Adrenal gland (tissue), 12 donors: Measurements from ENCODE around the gene AMDHD2. TPM values are rescaled to one million over a fixed set of nuclear protein-coding genes. Genes with fewer than 3 reads are reported as not detected.

Source experiments
- DNase-seq, 7 donors: peaks; one replicate each; pipeline ENCODE4 v3.0.0-alpha.2; 2019 to 2020
- H3K27ac ChIP-seq, 5 donors: fragments of 200-600 bp; sonication (generic) in 4 of 5; 1 replicate in 3 of 5; 2 replicates in 2 of 5; pipeline versions ENCODE4 v1.5.1 to v1.8.0; 2016 to 2020; ENCODE audit warnings: mild to moderate bottlenecking in 1 of 5
- H3K27me3 ChIP-seq: fragments of 200-600 bp; 2 replicates; pipeline ENCODE4 v1.8.0; 2021
- H3K36me3 ChIP-seq, 2 donors: fragments of 200-600 bp; replicated peaks in 1 of 2; 1 replicate in 1 of 2; 2 replicates in 1 of 2; pipeline versions ENCODE4 v1.5.1 to v1.8.0; 2018 to 2022
- H3K4me1 ChIP-seq, 2 donors: fragments of 200-600 bp; replicated peaks in 1 of 2; 1 replicate in 1 of 2; 2 replicates in 1 of 2; pipeline versions ENCODE4 v1.5.1 to v1.8.0; 2018 to 2021
- H3K4me3 ChIP-seq, 4 donors: fragments of 200-600 bp; sonication (generic) in 3 of 4; one replicate each; pipeline ENCODE4 v1.5.1; 2016 to 2018
- H3K9me3 ChIP-seq, 3 donors: fragments of 200-600 bp; sonication (generic) in 1 of 3; replicated peaks in 1 of 3; 1 replicate in 2 of 3; 2 replicates in 1 of 3; pipeline versions ENCODE4 v1.5.1 to v1.8.0; 2016 to 2021
- POLR2A ChIP-seq, 2 donors: fragments of 450-650 bp; IDR thresholded peaks; one replicate each; pipeline ENCODE4 v1.6.1; 2017; ENCODE audit warnings: antibody characterized with exemption in 2 of 2, mild to moderate bottlenecking in 2 of 2, moderate library complexity in 1 of 2
- WGBS, 4 donors: extraction: QIAGEN DNeasy Blood & Tissue Kit in 2 of 4; methylation state at CpG; one replicate each; pipeline versions ENCODE4 v1.1.5 to v1.1.7; 2013 to 2017; 5-methylcytosine and 5-hydroxymethylcytosine counted together
- intact Hi-C, 2 donors: fragments of 100-400 bp; cut with DNase I; formaldehyde crosslinking; loops; one replicate each; pipeline versions ENCODE4 v1.14.1 to v1.15.0; 2022 to 2023
- polyA plus RNA-seq, 3 donors: library from polyadenylated mRNA; stranded (reverse); fragments of 200-250 nt in 2 of 3; fragments of 350-450 nt in 1 of 3; fragmentation: Illumina TruSeq in 1 of 3; extraction: RNeasy Lipid Tissue Mini Kit (QIAGEN cat#74804) in 1 of 3; gene quantifications; one replicate each; pipeline ENCODE4 v1.2.3, GENCODE V29; 2013 to 2014
- total RNA-seq, 9 donors: library from RNA; depleted of rRNA in 4 of 9; stranded (reverse); fragments of >200 nt in 4 of 9; fragments of 120-200 nt in 1 of 9; fragmentation: NEBNext Ultra II Directional in 1 of 9; extraction: Animal tissue kit (Norgen Biotek cat#: 25700) in 1 of 9; gene quantifications; one replicate each; pipeline versions ENCODE4 v1.1.0 to v1.2.4, GENCODE V29; 2013 to 2023
- TF ChIP-seq, protein P1 (sequence below), 6 experiments: fragments of 450-650 bp in 4 of 6; fragments of 200-600 bp in 2 of 6; sonication (generic) in 1 of 6; IDR thresholded peaks; 1 replicate in 5 of 6; 2 replicates in 1 of 6; pipeline versions ENCODE4 v1.5.1 to v1.8.0; 2016 to 2021; ENCODE audit warnings: antibody characterized with exemption in 6 of 6, mild to moderate bottlenecking in 2 of 6, moderate library complexity in 1 of 6
- donor health status: healthy with polysubstance abuse.
- donor health status: Bipolar disorder and iron deficiency.
- donor health status: DM: yes; HTN: yes; CAD: no.
- donor health status: DM: no; HTN: no; CAD: no.
- donor health status: DM: no; HTN: no; CAD: no.
- donor health status: DM: yes; HTN: yes; CAD: no.

The AMDHD2 gene
- total and polyA plus RNA-seq, 12 donors = 3.1 to 131 (median 64.7) TPM

DNA sequence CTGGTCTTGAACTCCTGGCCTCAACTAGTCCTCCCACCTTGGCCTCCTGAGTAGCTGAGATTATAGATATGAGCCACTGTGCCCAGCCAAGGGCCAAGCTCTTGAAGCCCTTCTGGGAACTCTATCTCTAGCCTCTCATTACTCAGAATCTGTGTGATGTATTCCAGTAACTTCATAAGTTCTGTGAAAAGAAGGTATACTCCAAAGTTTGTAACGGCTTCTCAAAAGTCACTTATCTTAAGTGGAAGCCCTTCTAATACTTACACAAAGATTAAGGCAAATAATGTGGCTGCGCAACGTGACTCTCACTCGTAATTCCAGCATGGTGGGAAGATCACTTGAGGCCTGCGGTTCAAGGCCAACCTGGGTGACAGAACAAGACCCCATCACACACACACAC, 25.6 kb upstream of the AMDHD2 start:
- H3K27me3 ChIP-seq = no peaks in the 10 kb centered on the region
- intact Hi-C loops = loop anchor here (5.0 to 10.0 kb wide), 3 partner anchors 47 to 200 kb away; no protein-coding TSS in a partner anchor
- peaks cover 0 to 15% of the 10 kb centered on the region in 2 donors for H3K4me1 ChIP-seq
- H3K4me3 ChIP-seq = no peak overlapping the region
- TF ChIP-seq POLR2A (IDR thresholded peaks at IDR 0.05) = no peak
- TF ChIP-seq, protein P1, sequence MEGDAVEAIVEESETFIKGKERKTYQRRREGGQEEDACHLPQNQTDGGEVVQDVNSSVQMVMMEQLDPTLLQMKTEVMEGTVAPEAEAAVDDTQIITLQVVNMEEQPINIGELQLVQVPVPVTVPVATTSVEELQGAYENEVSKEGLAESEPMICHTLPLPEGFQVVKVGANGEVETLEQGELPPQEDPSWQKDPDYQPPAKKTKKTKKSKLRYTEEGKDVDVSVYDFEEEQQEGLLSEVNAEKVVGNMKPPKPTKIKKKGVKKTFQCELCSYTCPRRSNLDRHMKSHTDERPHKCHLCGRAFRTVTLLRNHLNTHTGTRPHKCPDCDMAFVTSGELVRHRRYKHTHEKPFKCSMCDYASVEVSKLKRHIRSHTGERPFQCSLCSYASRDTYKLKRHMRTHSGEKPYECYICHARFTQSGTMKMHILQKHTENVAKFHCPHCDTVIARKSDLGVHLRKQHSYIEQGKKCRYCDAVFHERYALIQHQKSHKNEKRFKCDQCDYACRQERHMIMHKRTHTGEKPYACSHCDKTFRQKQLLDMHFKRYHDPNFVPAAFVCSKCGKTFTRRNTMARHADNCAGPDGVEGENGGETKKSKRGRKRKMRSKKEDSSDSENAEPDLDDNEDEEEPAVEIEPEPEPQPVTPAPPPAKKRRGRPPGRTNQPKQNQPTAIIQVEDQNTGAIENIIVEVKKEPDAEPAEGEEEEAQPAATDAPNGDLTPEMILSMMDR (IDR thresholded peaks at IDR 0.05) = no peak
- H3K36me3 ChIP-seq = peaks cover 0 to 9% of the 10 kb centered on the region in 2 donors
- WGBS, 4 donors = 86 to 93% (median 89%) methylated on average over 5 of the region's 5 CpGs
- no peak overlapping the region for H3K27ac ChIP-seq
- DNase-seq = no peak
- H3K9me3 ChIP-seq = no peaks in the 10 kb centered on the region

DNA sequence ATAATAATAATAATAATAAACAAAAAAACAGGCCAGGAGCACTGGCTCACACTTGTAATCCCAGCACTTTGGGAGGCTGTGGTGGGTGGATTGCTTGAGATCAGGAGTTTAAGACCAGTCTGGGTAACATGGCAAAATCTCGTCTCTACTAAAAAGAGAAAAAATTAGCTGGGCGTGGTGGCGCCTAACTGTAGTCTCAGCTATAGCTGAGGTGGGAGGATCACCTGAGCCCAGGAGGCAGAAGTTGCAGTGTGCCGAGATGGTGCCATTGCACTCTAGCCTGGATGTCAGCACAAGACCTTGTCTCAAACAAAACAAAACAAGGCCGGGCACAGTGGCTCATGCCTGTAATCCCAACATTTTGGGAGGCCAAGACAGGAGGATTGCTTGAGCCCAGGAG, 25.1 kb upstream of the AMDHD2 start:
- DNase-seq = no peak
- 83 to 95% (median 88%) methylated on average over 5 of the region's 5 CpGs for WGBS, 4 donors
- no peak overlapping the region for H3K4me3 ChIP-seq
- H3K27ac ChIP-seq = no peak overlapping the region
- no peaks in the 10 kb centered on the region for H3K9me3 ChIP-seq
- TF ChIP-seq, protein P1 (IDR thresholded peaks at IDR 0.05) = no peak
- TF ChIP-seq POLR2A (IDR thresholded peaks at IDR 0.05) = no peak
- H3K27me3 ChIP-seq = no peaks in the 10 kb centered on the region
- intact Hi-C loops = loop anchor here (5.0 to 10.0 kb wide), 3 partner anchors 48 to 200 kb away; no protein-coding TSS in a partner anchor
- H3K4me1 ChIP-seq = peaks cover 0 to 15% of the 10 kb centered on the region in 2 donors
- peaks cover 0 to 9% of the 10 kb centered on the region in 2 donors for H3K36me3 ChIP-seq

DNA sequence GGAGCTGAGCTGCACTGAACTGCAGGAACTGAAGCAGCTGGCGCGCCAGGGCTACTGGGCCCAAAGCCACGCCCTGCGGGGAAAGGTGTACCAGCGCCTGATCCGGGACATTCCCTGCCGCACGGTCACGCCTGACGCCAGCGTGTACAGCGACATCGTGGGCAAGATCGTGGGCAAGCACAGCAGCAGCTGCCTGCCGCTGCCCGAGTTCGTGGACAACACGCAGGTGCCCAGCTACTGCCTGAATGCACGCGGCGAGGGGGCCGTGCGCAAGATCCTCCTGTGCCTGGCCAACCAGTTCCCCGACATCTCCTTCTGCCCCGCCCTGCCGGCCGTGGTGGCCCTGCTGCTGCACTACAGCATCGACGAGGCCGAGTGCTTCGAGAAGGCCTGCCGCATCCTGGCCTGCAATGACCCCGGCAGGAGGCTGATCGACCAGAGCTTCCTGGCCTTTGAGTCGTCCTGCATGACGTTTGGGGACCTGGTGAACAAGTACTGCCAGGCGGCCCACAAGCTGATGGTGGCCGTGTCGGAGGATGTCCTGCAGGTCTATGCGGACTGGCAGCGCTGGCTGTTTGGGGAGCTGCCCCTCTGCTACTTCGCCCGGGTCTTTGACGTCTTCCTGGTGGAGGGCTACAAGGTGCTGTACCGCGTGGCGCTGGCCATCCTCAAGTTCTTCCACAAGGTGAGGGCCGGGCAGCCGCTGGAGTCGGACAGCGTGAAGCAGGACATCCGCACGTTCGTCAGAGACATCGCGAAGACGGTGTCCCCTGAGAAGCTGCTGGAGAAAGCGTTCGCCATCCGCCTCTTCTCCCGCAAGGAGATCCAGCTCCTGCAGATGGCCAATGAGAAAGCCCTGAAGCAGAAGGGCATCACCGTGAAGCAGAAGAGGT, 23.7 kb upstream of the AMDHD2 start:
- DNase-seq = no peak
- H3K36me3 ChIP-seq = peaks cover 0 to 9% of the 10 kb centered on the region in 2 donors
- H3K27me3 ChIP-seq = no peaks in the 10 kb centered on the region
- WGBS, 4 donors = 94 to 96% (median 95%) methylated on average over 27 to 62 of the region's 62 CpGs
- H3K27ac ChIP-seq = peak overlapping the region in 1 of 5 donors; percentile 47
- H3K4me3 ChIP-seq = no peak overlapping the region
- H3K4me1 ChIP-seq = peaks cover 0 to 18% of the 10 kb centered on the region in 2 donors
- no peaks in the 10 kb centered on the region for H3K9me3 ChIP-seq
- TF ChIP-seq POLR2A (IDR thresholded peaks at IDR 0.05) = no peak
- TF ChIP-seq, protein P1 (IDR thresholded peaks at IDR 0.05) = no peak
- intact Hi-C loops = loop anchor here (5.0 to 10.0 kb wide), 3 partner anchors 49 to 202 kb away; no protein-coding TSS in a partner anchor

DNA sequence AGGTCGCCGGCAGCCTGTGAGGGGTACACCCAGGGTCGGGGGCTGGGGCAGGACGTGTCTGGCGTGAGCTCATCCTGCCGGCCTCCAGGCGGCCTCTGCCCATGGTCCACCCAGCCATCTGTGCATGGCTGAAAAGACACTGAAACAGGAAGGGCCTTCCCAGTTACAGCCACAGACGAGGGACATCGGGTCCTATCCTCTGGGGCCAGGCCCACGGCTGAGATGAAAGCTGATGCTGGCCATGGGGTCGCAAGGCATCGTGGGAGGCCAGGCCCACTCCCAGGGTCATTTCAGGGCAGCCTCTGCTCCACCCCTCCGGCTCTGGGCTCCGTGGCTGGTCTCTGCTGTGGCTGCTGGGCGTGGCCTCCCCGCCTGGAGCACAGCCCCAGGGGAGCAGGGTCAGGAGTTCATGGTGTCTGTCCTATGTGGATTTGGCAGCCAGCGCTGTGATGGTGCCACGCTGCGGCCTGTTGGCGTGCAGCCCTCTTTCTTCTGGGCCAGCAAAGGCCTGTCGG, 23.0 kb upstream of the AMDHD2 start:
- H3K4me3 ChIP-seq = no peak overlapping the region
- TF ChIP-seq, protein P1 (IDR thresholded peaks at IDR 0.05) = no peak
- no peak for TF ChIP-seq POLR2A (IDR thresholded peaks at IDR 0.05)
- peak overlapping the region in 1 of 5 donors; percentile 47 for H3K27ac ChIP-seq
- WGBS, 4 donors = 42 to 73% (median 57%) methylated on average over 8 to 21 of the region's 21 CpGs
- peaks cover 0 to 9% of the 10 kb centered on the region in 2 donors for H3K36me3 ChIP-seq
- peak in 6 of 7 donors; percentile 58 to 82 (median 72) for DNase-seq
- intact Hi-C loops = loop anchor here (5.0 to 10.0 kb wide), 3 partner anchors 50 to 202 kb away; no protein-coding TSS in a partner anchor
- H3K4me1 ChIP-seq = peaks cover 0 to 24% of the 10 kb centered on the region in 2 donors
- H3K27me3 ChIP-seq = no peaks in the 10 kb centered on the region
- H3K9me3 ChIP-seq = no peaks in the 10 kb centered on the region
